ENCODE measurements around the gene YRDC.

YRDC gene

GRCh38 chr1:37822906-37823815 lies 15.2 kb upstream of the YRDC start:
- no peak for DNase-seq (ENCODE audit: low spot score)

GRCh38 chr1:37821481-37821880 lies 13.5 kb upstream of the YRDC start:
- no peak for DNase-seq (ENCODE audit: low spot score)

GRCh38 chr1:37817481-37817880 lies 9.5 kb upstream of the YRDC start:
- DNase-seq (ENCODE audit: low spot score), result no peak

GRCh38 chr1:37814252-37814651 lies 6.2 kb upstream of the YRDC start:
- no peak for DNase-seq (ENCODE audit: low spot score)

- DNase-seq (ENCODE audit: low spot score), result no peak
Measured at GRCh38 chr1:37813529-37814145, 5.6 kb upstream of the YRDC start.

- peak; percentile 60 for DNase-seq (ENCODE audit: low spot score)
Measured at GRCh38 chr1:37811027-37811655, 3.1 kb upstream of the YRDC start.

GRCh38 chr1:37809942-37810341 lies 1.9 kb upstream of the YRDC start:
- no peak for DNase-seq (ENCODE audit: low spot score)

GRCh38 chr1:37808369-37809319 lies 636 bp upstream of the YRDC start:
- peak; percentile 79 for DNase-seq (ENCODE audit: low spot score)

GRCh38 chr1:37807220-37807554 lies 821 bp downstream of the YRDC start:
- peak; percentile 26 for DNase-seq (ENCODE audit: low spot score)

GRCh38 chr1:37802439-37802838 lies 5.6 kb downstream of the YRDC start:
- no peak for DNase-seq (ENCODE audit: low spot score)

- DNase-seq (ENCODE audit: low spot score), result no peak
Measured at GRCh38 chr1:37797750-37798345, 10.2 kb downstream of the YRDC start.

- DNase-seq (ENCODE audit: low spot score), result peak; percentile 46
Measured at GRCh38 chr1:37795340-37796125, 12.5 kb downstream of the YRDC start.

GRCh38 chr1:37794372-37795339 lies 13.4 kb downstream of the YRDC start:
- DNase-seq (ENCODE audit: low spot score), result no peak

- DNase-seq (ENCODE audit: low spot score), result peak; percentile 68
Measured at GRCh38 chr1:37793773-37794371, 14.1 kb downstream of the YRDC start, which contains the start of gene MANEAL. TSS of gene MANEAL (plus strand) at chr1:37793847. CDS start at chr1:37794183, 336 bp downstream.

- no peak for DNase-seq (ENCODE audit: low spot score)
Measured at GRCh38 chr1:37792943-37793686, 14.9 kb downstream of the YRDC start.

GRCh38 chr1:37782491-37782890 lies 25.5 kb downstream of the YRDC start:
- DNase-seq (ENCODE audit: low spot score), result no peak

- no peak for DNase-seq (ENCODE audit: low spot score)
Measured at GRCh38 chr1:37778654-37779053, 29.4 kb downstream of the YRDC start.

GRCh38 chr1:37776946-37777516 lies 31.0 kb downstream of the YRDC start:
- DNase-seq (ENCODE audit: low spot score), result no peak
